ENCODE data around the gene FER.

- no peak for TF ChIP-seq CTCF (IDR thresholded peaks at IDR 0.05)
- TF ChIP-seq POLR2A (IDR thresholded peaks at IDR 0.05), result no peak
Measured at GRCh38 chr5:109199799-109200620, 452.3 kb downstream of the FER start.
